OCI-LY1 (cell line): ENCODE data around the gene FAS.

Experiments used
- H2AFZ ChIP-seq: fragments of 200-600 bp; sonication (generic), shearing (Covaris generic); 2 replicates; pipeline ENCODE4 v1.6.0; 2014; ENCODE audit warnings: antibody characterized with exemption, mild to moderate bottlenecking, low read length
- H3F3A ChIP-seq: fragments of 200-600 bp; sonication (generic), shearing (Covaris generic); 2 replicates; pipeline ENCODE4 v1.6.0; 2014; ENCODE audit warnings: mild to moderate bottlenecking, antibody characterized with exemption, low read length, moderate library complexity; ENCODE audit not compliant: insufficient read depth
- H3K27ac ChIP-seq: fragments of 200-600 bp; sonication (generic); 2 replicates; pipeline ENCODE4 v1.5.1; 2014; ENCODE audit warnings: low read length, mixed run types, mild to moderate bottlenecking, low read depth; ENCODE audit not compliant: poor library complexity, severe bottlenecking
- H3K27me3 ChIP-seq: fragments of 200-600 bp; sonication (generic); 2 replicates; pipeline ENCODE4 v1.6.0; 2014; ENCODE audit warnings: antibody characterized with exemption, mild to moderate bottlenecking, low read length, moderate library complexity; ENCODE audit not compliant: insufficient read depth
- H3K36me3 ChIP-seq: fragments of 200-600 bp; sonication (generic); 2 replicates; pipeline ENCODE4 v1.6.1; 2014; ENCODE audit warnings: mild to moderate bottlenecking, antibody characterized with exemption, low read length, moderate library complexity, mixed read lengths; ENCODE audit not compliant: insufficient read depth
- H3K4me1 ChIP-seq: fragments of 200-600 bp; sonication (generic); 2 replicates; pipeline ENCODE4 v1.5.1; 2014; ENCODE audit warnings: mild to moderate bottlenecking, low read length, moderate library complexity; ENCODE audit not compliant: insufficient read depth, severe bottlenecking
- H3K4me2 ChIP-seq: fragments of 200-600 bp; sonication (generic), shearing (Covaris generic); 2 replicates; pipeline ENCODE4 v1.6.1; 2014; ENCODE audit warnings: low read length
- H3K4me3 ChIP-seq: fragments of 200-600 bp; sonication (generic); 2 replicates; pipeline ENCODE4 v1.5.1; 2014; ENCODE audit warnings: low read length, low read depth, mild to moderate bottlenecking, mixed read lengths; ENCODE audit not compliant: poor library complexity, severe bottlenecking
- H3K79me2 ChIP-seq: fragments of 200-600 bp; shearing (Covaris generic); 2 replicates; pipeline ENCODE4 v1.6.1; 2016; ENCODE audit warnings: mixed run types, low read length, mixed read lengths; ENCODE audit not compliant: insufficient read depth
- H3K9ac ChIP-seq: fragments of 200-600 bp; sonication (generic), shearing (Covaris generic); 2 replicates; pipeline ENCODE4 v1.6.1; 2014; ENCODE audit warnings: mild to moderate bottlenecking, low read length, mixed read lengths
- H3K9me2 ChIP-seq: fragments of 200-600 bp; sonication (generic), shearing (Covaris generic); 2 replicates; pipeline ENCODE4 v1.6.1; 2014; ENCODE audit warnings: low read depth, mild to moderate bottlenecking, low read length, mixed read lengths
- H3K9me3 ChIP-seq: fragments of 200-600 bp; shearing (Covaris generic); 2 replicates; pipeline ENCODE4 v1.6.1; 2014; ENCODE audit warnings: low read length, mixed read lengths
- H4K20me1 ChIP-seq: fragments of 200-600 bp; sonication (generic), shearing (Covaris generic); 2 replicates; pipeline ENCODE4 v1.6.0; 2016; ENCODE audit warnings: mild to moderate bottlenecking, low read length; ENCODE audit not compliant: insufficient read depth
- CTCF ChIP-seq: fragments of 200-600 bp; sonication (generic), shearing (Covaris generic); IDR thresholded peaks from 2 replicates; pipeline ENCODE4 v1.5.1; 2017; ENCODE audit warnings: mild to moderate bottlenecking, antibody characterized with exemption, low read length, moderate library complexity, mixed read lengths
- EZH2 ChIP-seq: fragments of 200-600 bp; sonication (generic), shearing (Covaris generic); IDR thresholded peaks from 2 replicates; pipeline ENCODE4 v1.8.0; 2017; ENCODE audit warnings: borderline replicate concordance, mixed run types, mild to moderate bottlenecking, antibody characterized with exemption, low read length, moderate library complexity, mixed read lengths

FAS gene

GRCh38 chr10:88989824-88990383, 694 bp upstream of the FAS start:
- H3K4me3 ChIP-seq, result peak overlapping the region; percentile 85
- H3K4me2 ChIP-seq, result peak overlapping the region; percentile 83
- H3K9me2 ChIP-seq, result no peaks in the 10 kb centered on the region
- H3K9me3 ChIP-seq, result no peaks in the 10 kb centered on the region
- H3K4me1 ChIP-seq, result peaks cover 34% of the 10 kb centered on the region
- no peaks in the 10 kb centered on the region for H3F3A ChIP-seq
- TF ChIP-seq CTCF (no peak), EZH2 (no peak)
- H3K36me3 ChIP-seq, result no peaks in the 10 kb centered on the region
- no peaks in the 10 kb centered on the region for H3K27me3 ChIP-seq
- H3K79me2 ChIP-seq, result no peaks in the 10 kb centered on the region
- no peak overlapping the region for H3K9ac ChIP-seq
- H4K20me1 ChIP-seq, result no peaks in the 10 kb centered on the region
- no peak overlapping the region for H3K27ac ChIP-seq
- no peak overlapping the region for H2AFZ ChIP-seq

DNA sequence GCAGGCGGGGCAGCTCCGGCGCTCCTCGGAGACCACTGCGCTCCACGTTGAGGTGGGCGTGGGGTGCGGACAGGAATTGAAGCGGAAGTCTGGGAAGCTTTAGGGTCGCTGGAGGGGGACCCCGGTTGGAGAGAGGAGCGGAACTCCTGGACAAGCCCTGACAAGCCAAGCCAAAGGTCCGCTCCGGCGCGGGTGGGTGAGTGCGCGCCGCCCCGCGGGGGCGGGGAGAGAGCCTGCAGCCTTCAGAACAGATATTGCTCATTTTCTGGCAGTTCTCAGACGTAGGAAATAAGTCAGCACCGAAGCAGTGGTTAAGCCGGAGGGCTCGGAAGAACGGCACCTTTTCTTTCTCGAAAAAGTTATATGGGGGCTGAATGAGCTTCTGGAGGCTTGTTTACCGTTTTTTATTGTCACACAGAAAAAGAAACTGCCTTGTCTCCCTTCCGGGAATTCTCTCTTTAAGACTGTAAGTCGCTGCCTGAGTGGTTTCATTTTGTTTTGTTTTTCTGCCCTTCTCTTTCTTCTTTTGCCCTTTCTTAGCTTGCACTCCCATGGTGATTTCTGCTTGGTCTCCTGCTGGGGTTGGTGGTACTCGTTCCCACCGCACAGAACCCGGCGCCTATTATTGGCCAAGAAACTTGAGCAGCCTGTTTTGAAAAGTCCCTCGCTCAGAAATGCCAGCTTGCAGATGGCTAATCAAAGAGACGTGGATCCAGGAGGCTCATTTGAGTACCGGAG, 732 bp downstream of the FAS start:
- no peaks in the 10 kb centered on the region for H3K27me3 ChIP-seq
- no peaks in the 10 kb centered on the region for H3K9me3 ChIP-seq
- H3K4me3 ChIP-seq, result peak overlapping the region; percentile 85
- no peaks in the 10 kb centered on the region for H3K36me3 ChIP-seq
- H3K79me2 ChIP-seq, result no peaks in the 10 kb centered on the region
- no peak overlapping the region for H3K27ac ChIP-seq
- H4K20me1 ChIP-seq, result no peaks in the 10 kb centered on the region
- no peaks in the 10 kb centered on the region for H3K9me2 ChIP-seq
- H3K4me2 ChIP-seq, result peak overlapping the region; percentile 83
- peak overlapping the region; percentile 93 for H2AFZ ChIP-seq
- TF ChIP-seq CTCF, result no peak
- no peak for TF ChIP-seq EZH2
- peaks cover 34% of the 10 kb centered on the region for H3K4me1 ChIP-seq
- H3F3A ChIP-seq, result no peaks in the 10 kb centered on the region
- peak overlapping the region; percentile 79 for H3K9ac ChIP-seq

DNA sequence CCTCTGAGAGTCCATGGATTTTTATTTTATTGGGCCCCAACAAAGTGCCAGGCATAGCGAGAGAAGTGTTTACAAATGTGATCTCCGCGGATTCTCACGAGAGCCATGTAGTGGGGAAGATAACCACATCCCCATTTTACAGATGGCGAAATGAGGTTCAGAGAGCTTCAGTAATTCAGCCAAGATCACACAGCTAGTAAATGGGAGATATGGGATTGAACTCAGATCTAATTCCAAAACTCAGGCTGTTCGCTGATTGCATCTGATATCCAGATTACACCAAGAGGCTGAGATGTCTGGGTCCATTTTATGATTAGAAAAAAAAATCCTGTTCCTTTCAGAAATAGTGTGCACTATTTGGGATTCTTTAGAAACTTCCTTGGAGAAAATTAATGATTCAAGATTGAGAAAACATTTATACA, 1.3 kb downstream of the FAS start:
- no peaks in the 10 kb centered on the region for H3F3A ChIP-seq
- TF ChIP-seq EZH2, result no peak
- no peak for TF ChIP-seq CTCF
- H3K9me2 ChIP-seq, result no peaks in the 10 kb centered on the region
- H3K79me2 ChIP-seq, result no peaks in the 10 kb centered on the region
- peak overlapping the region; percentile 85 for H3K4me3 ChIP-seq
- peak overlapping the region; percentile 83 for H3K4me2 ChIP-seq
- peak overlapping the region; percentile 93; the same call in 1 of the 2 replicates for H2AFZ ChIP-seq
- no peaks in the 10 kb centered on the region for H4K20me1 ChIP-seq
- peak overlapping the region; percentile 79 for H3K9ac ChIP-seq
- no peaks in the 10 kb centered on the region for H3K9me3 ChIP-seq
- no peak overlapping the region for H3K27ac ChIP-seq
- H3K4me1 ChIP-seq, result peaks cover 34% of the 10 kb centered on the region
- H3K27me3 ChIP-seq, result no peaks in the 10 kb centered on the region
- no peaks in the 10 kb centered on the region for H3K36me3 ChIP-seq
